ENCODE data around the gene TGFBR2.

TGFBR2 gene

GRCh38 chr3:30607032-30607833 is 832 bp downstream of the TGFBR2 start:
- no peaks in the 10 kb centered on the region for H3K36me3 ChIP-seq
- H3K27me3 ChIP-seq: no peaks in the 10 kb centered on the region
- no peaks in the 10 kb centered on the region for H3K9me3 ChIP-seq
- TF ChIP-seq CTCF (IDR thresholded peaks at IDR 0.05): no peak
- H3K27ac ChIP-seq: peak overlapping the region; percentile 99
- peak overlapping the region; percentile 78 to 94 for H3K4me3 ChIP-seq (ENCODE audit: low read depth in 1 of 2, low read length in 1 of 2)
- H3K4me1 ChIP-seq (ENCODE audit: control insufficient read depth in 1 of 2, insufficient read depth in 1 of 2, low read depth in 1 of 2, low read length in 1 of 2): peaks cover 83 to 85% of the 10 kb centered on the region in 2 experiments

- no peaks in the 10 kb centered on the region for H3K9me3 ChIP-seq
- peak overlapping the region; percentile 78 to 94 for H3K4me3 ChIP-seq (ENCODE audit: low read depth in 1 of 2, low read length in 1 of 2)
- TF ChIP-seq CTCF (IDR thresholded peaks at IDR 0.05): no peak
- no peaks in the 10 kb centered on the region for H3K36me3 ChIP-seq
- no peaks in the 10 kb centered on the region for H3K27me3 ChIP-seq
- peaks cover 83 to 85% of the 10 kb centered on the region in 2 experiments for H3K4me1 ChIP-seq (ENCODE audit: control insufficient read depth in 1 of 2, insufficient read depth in 1 of 2, low read depth in 1 of 2, low read length in 1 of 2)
- peak overlapping the region; percentile 99 for H3K27ac ChIP-seq
Observed at GRCh38 chr3:30608598-30608947, 2.2 kb downstream of the TGFBR2 start.

GRCh38 chr3:30609930-30610701 is 3.7 kb downstream of the TGFBR2 start:
- TF ChIP-seq CTCF (IDR thresholded peaks at IDR 0.05): no peak
- Histone ChIP-seq H3K4me3 (ENCODE audit: low read depth in 1 of 2, low read length in 1 of 2) (peak overlapping the region; percentile 78 to 94), H3K9me3 (no peaks in the 10 kb centered on the region), H3K4me1 (ENCODE audit: control insufficient read depth in 1 of 2, insufficient read depth in 1 of 2, low read depth in 1 of 2, low read length in 1 of 2) (peaks cover 85% of the 10 kb centered on the region in 2 experiments), H3K27ac (peak overlapping the region; percentile 99), H3K36me3 (no peaks in the 10 kb centered on the region), H3K27me3 (no peaks in the 10 kb centered on the region)

- Histone ChIP-seq H3K27ac (peak overlapping the region; percentile 99), H3K9me3 (no peaks in the 10 kb centered on the region), H3K36me3 (no peaks in the 10 kb centered on the region), H3K4me3 (ENCODE audit: low read depth in 1 of 2, low read length in 1 of 2) (peak overlapping the region; percentile 78 to 94), H3K27me3 (no peaks in the 10 kb centered on the region), H3K4me1 (ENCODE audit: control insufficient read depth in 1 of 2, insufficient read depth in 1 of 2, low read depth in 1 of 2, low read length in 1 of 2) (peaks cover 85% of the 10 kb centered on the region in 2 experiments)
- no peak for TF ChIP-seq CTCF (IDR thresholded peaks at IDR 0.05)
Observed at GRCh38 chr3:30610702-30611368, 4.4 kb downstream of the TGFBR2 start.

- Histone ChIP-seq H3K27ac (peak overlapping the region; percentile 99), H3K36me3 (no peaks in the 10 kb centered on the region), H3K4me1 (ENCODE audit: control insufficient read depth in 1 of 2, insufficient read depth in 1 of 2, low read depth in 1 of 2, low read length in 1 of 2) (peaks cover 89 to 90% of the 10 kb centered on the region in 2 experiments), H3K27me3 (no peaks in the 10 kb centered on the region), H3K9me3 (no peaks in the 10 kb centered on the region), H3K4me3 (ENCODE audit: low read depth in 1 of 2, low read length in 1 of 2) (peak overlapping the region; percentile 78 to 94)
- no peak for TF ChIP-seq CTCF (IDR thresholded peaks at IDR 0.05)
Observed at GRCh38 chr3:30611613-30612436, 5.4 kb downstream of the TGFBR2 start.
